IPS DF 6.9 (cell line): Measurements from ENCODE around the gene RASL10A.

ENCODE experiments used
- DNase-seq: peaks from one replicate; pipeline ENCODE4 v3.0.0-alpha.2; 2013; ENCODE audit warnings: low read depth, low spot score
- H3K27ac ChIP-seq: one replicate; pipeline ENCODE4 v1.5.1; 2013; ENCODE audit warnings: low read length, control low read depth
- H3K27me3 ChIP-seq: 2 replicates; pipeline ENCODE4 v1.6.1; 2013; ENCODE audit warnings: mild to moderate bottlenecking, low read length; ENCODE audit not compliant: control insufficient read depth, insufficient read depth
- H3K36me3 ChIP-seq: 2 replicates; pipeline ENCODE4 v1.6.1; 2013; ENCODE audit warnings: low read length; ENCODE audit not compliant: control insufficient read depth, insufficient read depth
- H3K4me1 ChIP-seq: 2 replicates; pipeline ENCODE4 v1.6.1; 2013; ENCODE audit warnings: low read length; ENCODE audit not compliant: control insufficient read depth, insufficient read depth
- H3K4me3 ChIP-seq: 2 replicates; pipeline ENCODE4 v1.5.1; 2013; ENCODE audit warnings: mild to moderate bottlenecking, low read length
- H3K9me3 ChIP-seq: 2 replicates; pipeline ENCODE4 v1.6.1; 2013; ENCODE audit warnings: low read length, inconsistent platforms; ENCODE audit not compliant: control insufficient read depth, insufficient read depth
- WGBS: extraction: QIAGEN DNeasy Blood & Tissue Kit; methylation state at CpG from one replicate; pipeline ENCODE4 v1.1.7; 2013; ENCODE audit warnings: mixed read lengths, missing lambda C conversion rate; ENCODE audit not compliant: insufficient read length, insufficient coverage; 5-methylcytosine and 5-hydroxymethylcytosine counted together

The RASL10A gene

DNA sequence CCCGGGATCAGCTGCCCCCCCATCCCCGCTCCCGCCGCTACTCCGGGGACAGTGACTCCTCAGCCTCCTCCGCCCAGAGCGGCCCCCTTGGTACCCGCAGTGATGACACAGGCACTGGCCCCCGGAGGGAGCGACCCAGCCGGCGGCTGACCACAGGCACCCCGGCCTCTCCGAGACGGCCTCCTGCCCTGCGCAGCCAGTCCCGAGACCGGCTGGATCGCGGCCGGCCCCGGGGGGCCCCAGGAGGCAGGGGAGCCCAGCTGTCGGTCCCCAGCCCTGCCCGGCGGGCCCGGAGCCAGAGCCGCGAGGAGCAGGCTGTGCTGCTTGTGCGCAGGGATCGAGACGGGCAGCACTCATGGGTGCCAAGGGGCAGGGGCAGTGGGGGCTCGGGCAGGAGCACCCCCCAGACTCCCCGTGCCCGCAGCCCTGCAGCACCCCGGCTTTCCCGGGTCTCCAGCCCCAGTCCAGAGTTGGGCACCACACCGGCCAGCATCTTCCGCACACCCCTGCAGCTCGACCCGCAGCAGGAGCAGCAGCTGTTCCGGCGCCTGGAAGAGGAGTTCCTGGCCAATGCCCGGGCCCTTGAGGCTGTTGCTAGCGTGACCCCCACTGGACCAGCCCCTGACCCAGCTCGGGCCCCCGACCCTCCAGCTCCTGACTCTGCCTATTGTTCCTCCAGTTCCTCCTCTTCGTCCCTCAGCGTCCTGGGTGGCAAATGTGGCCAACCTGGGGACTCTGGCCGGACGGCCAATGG lies 3.9 kb downstream of the RASL10A start:
- DNase-seq: no peak
- Histone ChIP-seq H3K4me3 (no peak overlapping the region), H3K4me1 (peaks cover 5% of the 10 kb centered on the region), H3K27me3 (peaks cover 28% of the 10 kb centered on the region), H3K9me3 (no peaks in the 10 kb centered on the region), H3K27ac (no peak overlapping the region), H3K36me3 (no peaks in the 10 kb centered on the region)
- no CpG with 5 or more reads among the region's 50 CpGs for WGBS

DNA sequence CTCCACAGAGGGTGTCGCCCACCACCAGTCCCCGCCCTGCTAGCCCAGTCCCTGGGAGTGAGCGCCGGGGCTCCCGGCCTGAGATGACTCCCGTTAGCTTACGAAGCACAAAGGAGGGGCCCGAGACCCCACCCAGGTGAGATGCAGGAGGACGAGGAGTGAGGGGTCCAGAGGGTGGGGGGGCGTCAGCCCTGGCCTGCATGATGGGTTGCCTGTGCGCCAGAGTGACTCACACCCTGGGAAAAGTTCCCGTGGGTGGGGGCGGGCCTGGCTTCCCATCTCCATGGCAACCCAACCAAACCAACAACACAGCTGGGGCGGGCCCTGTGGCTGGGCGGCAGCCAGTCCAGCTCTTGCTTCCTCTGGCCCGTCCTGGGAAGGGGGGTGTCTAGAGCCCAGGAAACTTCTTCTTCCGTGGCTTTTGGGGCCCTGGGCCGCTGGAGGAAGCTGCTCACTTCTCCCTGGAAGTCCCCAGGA lies 4.6 kb downstream of the RASL10A start:
- no peak overlapping the region for H3K27ac ChIP-seq
- peaks cover 5% of the 10 kb centered on the region for H3K4me1 ChIP-seq
- no peak for DNase-seq
- WGBS: no CpG with 5 or more reads among the region's 18 CpGs
- no peaks in the 10 kb centered on the region for H3K9me3 ChIP-seq
- peaks cover 21% of the 10 kb centered on the region for H3K27me3 ChIP-seq
- H3K36me3 ChIP-seq: no peaks in the 10 kb centered on the region
- no peak overlapping the region for H3K4me3 ChIP-seq

DNA sequence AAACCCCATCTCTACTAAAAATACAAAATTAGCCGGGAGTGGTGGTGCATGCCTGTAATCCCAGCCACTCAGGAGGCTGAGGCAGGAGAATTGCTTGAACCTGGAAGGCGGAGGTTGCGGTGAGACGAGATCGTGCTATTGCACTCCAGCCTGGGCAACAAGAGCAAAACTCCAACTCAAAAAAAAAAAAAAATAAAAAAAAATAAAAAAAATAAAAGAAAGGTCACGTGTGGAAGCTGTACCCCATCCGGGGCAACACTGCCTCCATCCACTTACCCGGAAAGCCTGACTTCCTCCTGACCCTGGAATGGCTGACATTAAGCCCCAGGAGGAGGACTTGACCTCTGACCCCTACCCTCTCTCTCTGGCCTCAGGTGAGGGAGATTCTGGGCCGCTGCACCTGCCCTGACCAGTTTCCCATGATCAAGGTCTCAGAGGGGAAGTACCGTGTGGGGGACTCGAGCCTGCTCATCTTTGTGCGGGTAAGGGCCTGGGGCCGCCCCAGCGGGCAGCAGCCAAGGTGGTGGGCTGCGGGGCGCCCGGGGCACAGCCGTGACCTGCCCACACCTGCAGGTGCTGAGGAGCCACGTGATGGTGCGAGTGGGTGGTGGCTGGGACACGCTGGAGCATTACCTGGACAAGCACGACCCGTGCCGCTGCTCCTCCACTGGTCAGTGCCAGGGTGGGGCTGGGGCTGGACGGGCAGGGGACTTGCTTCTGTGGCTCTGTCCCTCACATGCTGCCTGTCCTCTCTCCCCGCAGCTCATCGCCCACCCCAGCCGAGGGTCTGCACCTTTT lies 5.2 kb downstream of the RASL10A start:
- Histone ChIP-seq H3K27ac (no peak overlapping the region), H3K4me1 (peaks cover 5% of the 10 kb centered on the region)

DNA sequence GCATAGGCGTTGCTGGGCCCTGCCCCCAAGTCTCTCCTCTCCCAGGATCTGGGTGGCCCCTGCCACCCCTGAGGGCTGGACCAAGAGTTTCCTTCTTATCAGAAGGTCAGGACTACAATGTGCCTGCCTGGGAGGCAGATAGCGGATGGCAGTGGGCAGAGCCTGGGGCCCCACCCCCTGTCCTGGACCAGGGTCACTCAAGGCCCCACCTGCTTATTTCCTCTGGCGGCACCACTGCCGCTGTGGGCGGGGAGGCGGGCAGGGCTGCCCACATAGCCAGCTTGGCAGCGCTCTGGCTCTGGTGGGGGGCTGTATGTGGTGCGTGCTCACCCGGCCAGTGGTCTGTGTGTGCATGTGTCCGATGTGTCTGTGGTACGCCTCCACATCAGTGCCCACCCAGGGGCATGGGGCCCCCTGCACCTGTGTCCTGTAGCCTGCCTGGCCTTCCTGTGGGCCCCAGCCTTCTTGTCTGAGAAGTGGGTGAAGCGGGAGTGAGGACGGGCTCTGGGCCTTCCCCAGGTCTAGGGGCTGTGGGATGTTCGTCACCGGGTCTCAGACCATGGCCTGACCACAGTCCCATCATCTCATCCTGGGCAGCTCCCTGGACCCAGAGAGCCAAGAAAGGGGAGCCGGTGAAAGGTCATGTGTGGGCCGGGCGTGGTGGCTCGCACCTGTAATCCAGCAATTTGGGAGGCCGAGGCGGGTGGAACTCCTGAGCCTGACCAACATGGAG lies 6.0 kb downstream of the RASL10A start:
- peaks cover 11% of the 10 kb centered on the region for H3K27me3 ChIP-seq
- H3K9me3 ChIP-seq: no peaks in the 10 kb centered on the region
- no peak overlapping the region for H3K27ac ChIP-seq
- H3K4me1 ChIP-seq: peaks cover 3% of the 10 kb centered on the region; the same call in 1 of the 2 replicates
- no peaks in the 10 kb centered on the region for H3K36me3 ChIP-seq
- DNase-seq: no peak
- no CpG with 5 or more reads among the region's 21 CpGs for WGBS
- no peak overlapping the region for H3K4me3 ChIP-seq

More for the DNA sequence above, 5.2 kb downstream of the RASL10A start:
- DNase-seq: no peak
- WGBS: no CpG with 5 or more reads among the region's 28 CpGs
- Histone ChIP-seq H3K9me3 (no peaks in the 10 kb centered on the region), H3K36me3 (no peaks in the 10 kb centered on the region), H3K27me3 (peaks cover 18% of the 10 kb centered on the region), H3K4me3 (no peak overlapping the region)

DNA sequence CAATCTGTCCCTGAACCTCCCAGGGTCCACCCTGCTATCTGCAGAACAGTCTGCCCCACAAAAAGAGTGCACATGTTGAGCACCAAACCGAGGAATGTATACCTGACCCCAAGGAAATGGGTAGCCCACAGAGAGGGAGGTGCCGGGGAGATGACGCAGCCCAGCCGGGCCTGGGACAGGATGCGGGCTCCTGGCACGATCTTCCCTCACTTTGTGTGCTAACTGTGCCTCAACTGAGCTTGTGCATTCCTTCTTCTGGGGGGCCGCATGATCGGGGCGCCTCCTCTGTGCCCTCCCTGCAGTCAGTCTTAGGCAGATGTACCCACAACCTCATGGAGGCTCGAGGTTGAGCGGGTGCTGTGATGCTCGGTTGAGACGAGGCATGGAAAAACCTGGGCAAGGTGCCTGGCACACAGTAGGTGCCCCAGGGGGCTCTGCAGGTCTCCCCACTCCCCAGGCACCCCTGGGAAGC lies 6.7 kb downstream of the RASL10A start:
- Histone ChIP-seq H3K4me3 (no peak overlapping the region), H3K27me3 (peaks cover 4% of the 10 kb centered on the region), H3K36me3 (no peaks in the 10 kb centered on the region), H3K4me1 (peaks cover 2% of the 10 kb centered on the region; the same call in 1 of the 2 replicates), H3K9me3 (no peaks in the 10 kb centered on the region), H3K27ac (no peak overlapping the region)
- no CpG with 5 or more reads among the region's 13 CpGs for WGBS
- no peak for DNase-seq

DNA sequence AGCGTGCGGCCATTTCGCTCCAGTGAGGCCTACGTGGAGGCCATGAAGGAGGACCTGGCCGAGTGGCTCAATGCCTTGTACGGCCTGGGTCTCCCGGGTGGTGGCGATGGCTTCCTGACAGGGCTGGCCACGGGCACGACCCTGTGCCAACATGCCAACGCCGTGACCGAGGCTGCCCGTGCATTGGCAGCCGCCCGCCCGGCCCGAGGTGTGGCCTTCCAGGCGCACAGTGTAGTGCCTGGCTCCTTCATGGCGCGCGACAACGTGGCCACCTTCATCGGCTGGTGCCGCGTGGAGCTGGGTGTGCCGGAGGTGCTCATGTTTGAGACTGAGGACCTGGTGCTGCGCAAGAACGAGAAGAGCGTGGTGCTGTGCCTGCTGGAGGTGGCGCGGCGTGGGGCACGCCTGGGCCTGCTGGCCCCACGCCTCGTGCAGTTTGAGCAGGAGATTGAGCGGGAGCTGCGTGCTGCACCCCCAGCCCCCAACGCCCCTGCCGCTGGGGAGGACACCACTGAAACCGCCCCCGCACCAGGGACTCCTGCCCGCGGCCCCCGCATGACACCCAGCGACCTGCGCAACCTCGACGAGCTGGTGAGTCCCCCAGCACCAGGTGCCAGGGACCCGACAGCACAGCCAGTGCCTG lies 7.2 kb downstream of the RASL10A start:
- Histone ChIP-seq H3K36me3 (no peaks in the 10 kb centered on the region), H3K27ac (no peak overlapping the region), H3K27me3 (no peaks in the 10 kb centered on the region), H3K4me3 (no peak overlapping the region), H3K9me3 (no peaks in the 10 kb centered on the region), H3K4me1 (peaks cover 2% of the 10 kb centered on the region; the same call in 1 of the 2 replicates)
- DNase-seq: no peak
- WGBS: no CpG with 5 or more reads among the region's 50 CpGs

DNA sequence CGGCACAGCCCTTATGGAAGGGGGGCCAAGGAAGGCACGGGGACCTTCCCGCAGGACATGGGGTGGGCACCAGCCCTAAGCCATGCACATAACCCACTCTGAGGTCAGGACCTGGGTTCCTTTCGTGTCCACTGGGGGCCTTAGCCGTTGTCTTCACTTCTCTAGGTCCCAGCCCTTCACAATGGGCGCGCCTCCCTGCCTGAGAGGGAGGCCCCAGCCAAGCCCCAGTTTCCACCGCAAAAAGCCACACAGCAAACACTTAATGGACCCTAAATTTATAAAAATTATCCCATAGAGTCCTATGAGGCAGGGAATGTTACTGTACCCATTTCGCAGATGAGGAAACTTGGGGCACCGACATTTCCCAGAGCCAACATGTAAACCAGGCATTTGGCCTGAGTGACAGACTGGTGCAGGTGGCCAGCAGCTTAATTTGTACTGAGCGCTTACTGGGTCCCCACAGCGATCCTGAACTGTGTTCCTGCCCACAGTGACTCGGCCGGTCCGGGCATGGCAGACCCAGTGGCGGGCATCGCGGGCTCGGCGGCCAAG lies 7.8 kb downstream of the RASL10A start:
- Histone ChIP-seq H3K27ac (no peak overlapping the region), H3K4me1 (peaks cover 2% of the 10 kb centered on the region; the same call in 1 of the 2 replicates)
- no CpG with 5 or more reads among the region's 20 CpGs for WGBS

DNA sequence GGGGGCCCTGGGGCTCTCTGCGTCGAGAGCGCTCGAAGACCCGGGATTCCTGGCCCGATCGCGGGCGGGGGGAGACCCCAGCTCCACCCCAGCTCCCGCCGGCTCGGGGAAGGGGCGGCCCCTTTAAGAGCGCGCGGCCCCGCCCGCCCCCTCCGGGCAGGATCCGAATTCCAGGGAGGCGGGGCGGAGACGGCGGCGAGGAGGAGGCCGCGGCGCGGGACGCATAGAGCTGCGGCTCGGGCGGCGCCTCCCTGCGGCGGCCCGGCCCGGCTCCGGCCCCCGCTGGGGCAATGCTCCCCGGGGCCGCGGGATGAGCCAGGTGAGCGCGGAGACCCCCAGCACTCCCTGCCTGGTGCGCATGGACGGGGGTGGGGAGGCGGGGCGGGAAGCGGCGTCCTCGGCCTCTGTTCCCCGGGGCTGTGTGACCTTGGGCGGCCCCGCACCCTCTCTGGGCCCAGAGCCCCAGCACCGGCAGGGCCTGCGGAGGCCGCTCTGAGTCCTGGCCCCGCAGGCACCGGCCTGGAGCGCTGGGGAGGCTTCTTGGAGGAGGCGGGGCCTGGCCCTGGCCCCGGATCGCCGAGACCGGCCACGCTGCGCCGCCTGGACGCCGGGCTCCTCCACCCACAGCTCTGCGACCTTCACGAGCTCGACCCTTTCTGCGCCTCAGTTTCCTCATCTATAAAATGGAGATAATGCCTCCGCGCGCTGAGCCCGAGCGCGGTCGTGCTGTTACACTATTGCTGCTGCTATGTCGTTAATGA lies 8.5 kb downstream of the RASL10A start:
- Histone ChIP-seq H3K9me3 (no peaks in the 10 kb centered on the region), H3K4me1 (peaks cover 2% of the 10 kb centered on the region; the same call in 1 of the 2 replicates), H3K27ac (no peak overlapping the region), H3K27me3 (no peaks in the 10 kb centered on the region), H3K36me3 (no peaks in the 10 kb centered on the region), H3K4me3 (peak overlapping the region; percentile 63)
- WGBS: no CpG with 5 or more reads among the region's 83 CpGs
- peak; percentile 54 for DNase-seq

More for the DNA sequence above, 7.8 kb downstream of the RASL10A start:
- Histone ChIP-seq H3K9me3 (no peaks in the 10 kb centered on the region), H3K36me3 (no peaks in the 10 kb centered on the region), H3K27me3 (no peaks in the 10 kb centered on the region), H3K4me3 (peak overlapping the region; percentile 63; the same call in 1 of the 2 replicates)
- no peak for DNase-seq

DNA sequence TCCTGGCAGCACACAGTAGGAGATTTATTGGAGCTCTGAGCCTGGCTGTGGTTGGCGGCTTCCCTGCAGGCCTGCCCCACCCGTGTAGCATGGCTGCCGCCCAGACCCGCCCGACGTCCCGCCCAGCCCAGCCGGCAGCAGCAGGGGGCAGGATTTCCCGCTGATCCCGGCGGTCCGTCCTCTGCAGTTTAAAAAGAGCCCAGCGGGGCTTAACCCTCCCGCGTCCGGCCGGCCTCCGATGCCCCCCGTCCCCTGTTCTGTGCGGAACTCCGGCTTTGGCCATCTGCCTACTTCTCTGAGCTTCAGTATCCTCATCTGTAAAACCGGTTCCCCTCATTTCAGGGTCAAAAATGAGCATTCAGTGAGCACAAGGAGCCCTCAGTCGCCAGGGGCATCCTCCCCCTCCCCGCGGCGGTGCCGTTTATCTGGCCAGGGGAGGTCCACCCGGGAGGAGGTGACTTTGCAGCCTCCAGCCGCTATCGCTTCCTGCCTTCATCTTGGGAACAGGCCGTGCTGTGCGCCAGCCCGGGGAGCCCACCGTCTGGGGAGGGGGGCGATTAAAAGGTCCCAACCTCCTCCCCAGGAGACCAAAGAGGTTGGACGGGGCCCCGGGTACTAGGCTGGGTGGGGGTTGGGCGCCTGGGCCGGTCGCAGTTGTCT lies 9.2 kb downstream of the RASL10A start, which contains the start of gene GAS2L1:
TSS of gene GAS2L1 (plus strand) at position 476 of the 660 bp plus-strand sequence. CDS start 1,456 bp downstream, outside the sequence.
- Histone ChIP-seq H3K27me3 (no peaks in the 10 kb centered on the region), H3K36me3 (no peaks in the 10 kb centered on the region), H3K9me3 (no peaks in the 10 kb centered on the region), H3K4me1 (peaks cover 2% of the 10 kb centered on the region; the same call in 1 of the 2 replicates), H3K4me3 (peak within 1 kb of the TSS; percentile 63), H3K27ac (no peak within 1 kb of the TSS)
- DNase-seq: no peak
- WGBS: no CpG with 5 or more reads among the region's 40 CpGs
